HG02852 (cell line): Measurements from ENCODE around the gene F8.
"Not testable (repeated sequence)": the region's sequence is repeated elsewhere in the genome, so short reads cannot be mapped to it uniquely, and the experiment has no call there.

Experiments
- ATAC-seq: cut with Tn5 transposase; IDR thresholded peaks from one replicate; pipeline ENCODE4 v1.9.1; 2021; ENCODE audit warnings: mild to moderate bottlenecking, moderate library complexity; ENCODE audit not compliant: unreplicated experiment

Gene F8

GRCh38 chrX:154818916-154819770, 203.4 kb downstream of the F8 start:
- ATAC-seq: no peak

GRCh38 chrX:154817048-154817618, 205.4 kb downstream of the F8 start:
- ATAC-seq: not testable (repeated sequence)

- ATAC-seq: not testable (repeated sequence)
Measured at GRCh38 chrX:154816326-154816898, 206.1 kb downstream of the F8 start.

- ATAC-seq: no peak
Measured at GRCh38 chrX:154815274-154815818, 207.2 kb downstream of the F8 start.

- ATAC-seq: no peak
Measured at GRCh38 chrX:154813801-154814200, 208.7 kb downstream of the F8 start.

GRCh38 chrX:154812341-154813101, 210.0 kb downstream of the F8 start:
- ATAC-seq: no peak

GRCh38 chrX:154809939-154810665, 212.4 kb downstream of the F8 start:
- no peak for ATAC-seq

GRCh38 chrX:154806837-154807501, 215.6 kb downstream of the F8 start:
- ATAC-seq: no peak

GRCh38 chrX:154805696-154806091, 216.8 kb downstream of the F8 start:
- no peak for ATAC-seq

- ATAC-seq: peak; percentile 87
Measured at GRCh38 chrX:154804957-154805695, 217.4 kb downstream of the F8 start, which contains the start of gene MPP1. TSS of gene MPP1 (minus strand) at chrX:154805485. CDS start at chrX:154805373, 112 bp downstream.

- ATAC-seq: peak; percentile 4
Measured at GRCh38 chrX:154804261-154804956, 218.1 kb downstream of the F8 start.

GRCh38 chrX:154802947-154803346, 219.6 kb downstream of the F8 start:
- no peak for ATAC-seq

- ATAC-seq: no peak
Measured at GRCh38 chrX:154800478-154801210, 221.9 kb downstream of the F8 start.

GRCh38 chrX:154799556-154800348, 222.8 kb downstream of the F8 start:
- ATAC-seq: no peak

- no peak for ATAC-seq
Measured at GRCh38 chrX:154797006-154797405, 225.5 kb downstream of the F8 start.

GRCh38 chrX:154795016-154795415, 227.5 kb downstream of the F8 start:
- ATAC-seq: no peak
